Measurements from ENCODE around the gene ZNF679.
"Not testable (repeated sequence)": the region's sequence is repeated elsewhere in the genome, so short reads cannot be mapped to it uniquely, and the experiment has no call there.

Gene ZNF679

DNA sequence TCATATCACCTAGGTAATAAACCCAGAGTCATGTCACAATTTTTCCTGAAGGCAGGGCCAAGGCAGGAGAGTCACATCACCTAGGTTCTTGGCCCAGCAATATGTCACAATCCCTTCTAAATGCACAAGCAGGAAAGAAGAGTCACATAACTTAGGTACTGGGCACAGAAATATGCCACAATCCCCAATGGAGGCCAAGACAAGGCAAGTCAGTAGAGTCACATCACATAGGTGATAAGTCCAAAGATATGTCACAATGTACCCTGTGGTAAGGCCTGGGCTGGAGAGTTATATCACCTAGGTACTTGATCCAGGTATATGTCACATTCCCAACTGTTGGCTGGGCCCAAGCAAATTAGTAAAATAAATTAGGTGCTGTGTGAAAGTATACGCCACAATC lies at the start of gene ZNF679:
TSS of gene ZNF679 (plus strand) at position 301 of the 400 bp plus-strand sequence. CDS start 20,644 bp downstream, outside the sequence.
- H3K4me1 Mint-ChIP-seq; H3K4me3 Mint-ChIP-seq; H3K27me3 Mint-ChIP-seq; H3K36me3 Mint-ChIP-seq; ATAC-seq (replicated peaks); DNase-seq; H3K27ac Mint-ChIP-seq: not testable (repeated sequence)
- H3K9me3 Mint-ChIP-seq, result peaks cover 25 to 28% of the 10 kb centered on the region in 2 donors

DNA sequence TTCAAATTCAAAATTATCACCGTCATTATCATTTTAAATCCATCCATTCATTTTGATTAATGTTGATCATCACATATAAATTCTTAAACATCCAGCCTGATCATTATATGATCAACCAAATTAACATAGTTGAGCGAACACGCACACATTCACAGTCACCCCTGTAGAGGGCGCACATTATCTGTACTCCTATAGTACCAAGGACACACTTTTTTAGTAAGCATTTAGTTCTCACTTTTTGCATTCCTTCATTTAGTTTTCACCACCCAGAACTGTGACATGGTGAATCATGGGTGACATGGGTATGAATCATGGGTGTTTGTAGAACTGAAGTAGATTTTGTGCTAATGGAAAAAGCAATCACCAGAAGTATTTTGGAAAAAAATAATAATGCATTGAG lies 47.3 kb upstream of the ZNF679 start:
- ATAC-seq (replicated peaks), result no peak
- H3K27me3 Mint-ChIP-seq, result peaks cover 8 to 23% of the 10 kb centered on the region in 2 donors

DNA sequence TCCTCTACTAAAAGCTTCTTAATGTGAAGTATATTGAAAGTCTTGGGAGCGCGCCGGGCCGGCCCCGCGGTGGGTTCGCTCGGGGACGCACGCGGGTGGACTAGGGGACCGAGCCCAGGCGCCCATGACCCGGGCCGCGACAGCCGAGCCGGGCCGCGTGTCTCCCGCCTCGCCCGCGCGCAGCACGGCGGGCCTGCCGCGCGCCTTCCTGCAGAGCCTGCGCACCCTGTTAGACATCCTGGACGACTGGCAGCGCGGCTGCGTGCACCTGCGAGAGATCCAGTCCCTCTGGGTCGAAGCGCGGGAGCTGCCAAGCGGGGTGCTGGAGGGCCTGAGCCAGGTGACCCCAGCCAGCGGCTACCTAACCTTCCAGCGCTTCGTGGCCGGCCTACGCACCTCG lies 46.7 kb upstream of the ZNF679 start:
- Mint-ChIP-seq H3K36me3 (peaks cover 0 to 3% of the 10 kb centered on the region in 2 donors), H3K27ac (no peak overlapping the region)

More for the DNA sequence above, 47.3 kb upstream of the ZNF679 start:
- Mint-ChIP-seq H3K9me3 (peaks cover 7 to 17% of the 10 kb centered on the region in 2 donors), H3K4me3 (no peak overlapping the region), H3K27ac (no peak overlapping the region), H3K36me3 (peaks cover 0 to 3% of the 10 kb centered on the region in 2 donors), H3K4me1 (no peaks in the 10 kb centered on the region)
- DNase-seq, result no peak

DNA sequence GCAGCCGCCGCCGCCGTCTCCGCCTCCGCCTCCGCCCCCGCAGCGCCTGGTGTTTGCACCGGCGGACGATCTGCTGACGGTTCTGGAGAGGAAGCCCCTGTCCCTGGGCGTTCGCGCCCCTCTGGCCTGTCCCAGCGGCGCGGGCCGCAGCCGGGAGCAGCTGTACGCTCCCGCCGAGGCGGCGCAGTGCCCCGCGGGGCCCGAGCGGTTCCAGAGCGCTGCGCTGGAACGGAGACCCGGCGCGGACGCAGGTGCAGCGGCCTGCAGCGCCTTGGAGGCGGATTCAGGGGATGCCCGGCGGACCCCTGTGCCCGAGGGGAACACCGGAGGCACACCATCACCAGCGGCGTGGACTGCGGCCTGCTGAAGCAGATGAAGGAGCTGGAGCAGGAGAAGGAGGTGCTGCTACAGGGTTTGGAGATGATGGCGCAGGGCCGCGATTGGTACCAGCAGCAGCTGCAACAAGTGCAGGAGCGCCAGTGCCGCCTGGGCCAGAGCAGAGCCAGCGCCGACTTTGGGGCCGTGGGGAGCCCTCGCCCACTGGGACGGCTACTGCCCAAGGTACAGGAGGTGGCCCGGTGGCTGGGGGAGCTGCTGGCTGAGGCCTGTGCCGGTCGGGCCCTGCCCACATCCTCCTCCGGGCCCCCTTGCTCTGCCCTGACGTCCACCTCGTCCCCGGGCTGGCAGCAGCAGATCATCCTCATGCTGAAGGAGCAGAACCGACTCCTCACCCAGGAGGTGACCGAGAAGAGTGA lies 46.1 kb upstream of the ZNF679 start:
- Mint-ChIP-seq H3K27me3 (peaks cover 8 to 23% of the 10 kb centered on the region in 2 donors), H3K4me1 (no peaks in the 10 kb centered on the region), H3K4me3 (no peak overlapping the region), H3K9me3 (peaks cover 12 to 19% of the 10 kb centered on the region in 2 donors), H3K36me3 (peaks cover 0 to 3% of the 10 kb centered on the region in 2 donors), H3K27ac (no peak overlapping the region)
- ATAC-seq (replicated peaks) (no peak), DNase-seq (no peak)

More for the DNA sequence above, 46.7 kb upstream of the ZNF679 start:
- Mint-ChIP-seq H3K27me3 (peaks cover 8 to 23% of the 10 kb centered on the region in 2 donors), H3K9me3 (peaks cover 12 to 17% of the 10 kb centered on the region in 2 donors), H3K4me3 (no peak overlapping the region), H3K4me1 (no peaks in the 10 kb centered on the region)
- no peak for DNase-seq
- ATAC-seq (replicated peaks), result no peak

DNA sequence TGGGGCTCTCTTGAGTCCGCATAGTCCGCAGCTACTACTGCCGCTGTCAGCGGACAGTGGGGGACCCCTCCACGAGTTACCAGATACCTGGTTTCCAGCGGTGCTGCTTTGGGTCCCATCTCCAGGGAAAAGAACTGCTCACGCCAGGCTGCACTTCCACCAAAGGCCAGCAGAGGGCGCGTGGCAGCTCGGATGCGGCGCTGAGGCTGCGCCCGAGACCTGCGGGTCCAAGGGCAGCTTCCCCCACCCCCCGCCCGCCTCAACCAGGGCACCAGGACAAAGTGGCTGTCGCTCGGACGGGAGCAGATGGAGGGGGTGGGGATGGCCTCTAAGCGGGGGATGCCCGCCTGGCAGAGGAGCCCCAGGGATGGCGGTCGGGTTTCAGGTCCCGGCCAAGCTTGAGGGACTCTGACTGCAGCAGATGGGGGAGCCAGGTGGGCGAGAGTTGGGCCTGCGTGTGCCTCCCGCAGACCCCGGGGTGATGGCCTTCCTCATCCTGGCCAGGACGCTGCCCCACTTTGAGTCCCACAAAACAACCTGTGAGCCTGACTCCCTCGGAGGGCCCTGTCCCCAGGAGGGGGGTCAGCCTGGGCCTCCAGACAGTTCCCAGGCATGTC lies 45.0 kb upstream of the ZNF679 start:
- ATAC-seq (replicated peaks), result peak in 1 of 2 donors; percentile 44
- Mint-ChIP-seq H3K4me3 (peak overlapping the region in 1 of 2 donors; percentile 52), H3K36me3 (peaks cover 0 to 3% of the 10 kb centered on the region in 2 donors), H3K4me1 (no peaks in the 10 kb centered on the region), H3K27ac (no peak overlapping the region), H3K27me3 (peaks cover 8 to 23% of the 10 kb centered on the region in 2 donors), H3K9me3 (peaks cover 16 to 23% of the 10 kb centered on the region in 2 donors)
- DNase-seq, result no peak

DNA sequence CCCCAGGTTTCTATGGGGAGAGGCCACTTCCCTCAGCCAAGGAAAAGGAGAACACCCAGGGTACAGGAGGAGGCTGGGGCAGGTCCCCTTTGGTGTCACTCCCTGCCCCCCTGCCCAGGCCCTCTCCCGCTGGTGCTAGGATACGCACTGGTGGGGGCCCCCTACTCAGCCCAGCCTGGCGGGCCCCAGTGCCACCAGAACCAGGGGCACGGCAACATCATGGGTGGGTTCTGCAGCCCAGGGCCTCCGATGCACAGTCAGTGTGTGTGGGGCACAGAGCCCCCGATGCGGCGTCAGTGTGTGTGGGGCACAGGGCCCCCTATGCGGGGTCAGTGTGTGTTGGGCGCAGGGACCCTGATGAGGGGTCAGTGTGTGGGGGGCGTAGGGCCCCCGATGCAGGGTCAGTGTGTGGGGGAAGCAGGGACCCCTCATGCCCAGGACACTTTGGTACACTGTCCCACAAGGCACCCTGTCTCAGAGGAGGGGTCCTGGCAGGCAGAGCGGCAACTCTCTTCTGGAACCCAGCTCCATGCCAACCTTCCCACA lies 44.4 kb upstream of the ZNF679 start:
- H3K4me3 Mint-ChIP-seq, result no peak overlapping the region
- H3K36me3 Mint-ChIP-seq, result peaks cover 0 to 3% of the 10 kb centered on the region in 2 donors
- H3K4me1 Mint-ChIP-seq, result no peaks in the 10 kb centered on the region
- DNase-seq, result no peak
- no peak overlapping the region for H3K27ac Mint-ChIP-seq
- peaks cover 17 to 24% of the 10 kb centered on the region in 2 donors for H3K9me3 Mint-ChIP-seq
- H3K27me3 Mint-ChIP-seq, result peaks cover 8 to 23% of the 10 kb centered on the region in 2 donors
- no peak for ATAC-seq (replicated peaks)

DNA sequence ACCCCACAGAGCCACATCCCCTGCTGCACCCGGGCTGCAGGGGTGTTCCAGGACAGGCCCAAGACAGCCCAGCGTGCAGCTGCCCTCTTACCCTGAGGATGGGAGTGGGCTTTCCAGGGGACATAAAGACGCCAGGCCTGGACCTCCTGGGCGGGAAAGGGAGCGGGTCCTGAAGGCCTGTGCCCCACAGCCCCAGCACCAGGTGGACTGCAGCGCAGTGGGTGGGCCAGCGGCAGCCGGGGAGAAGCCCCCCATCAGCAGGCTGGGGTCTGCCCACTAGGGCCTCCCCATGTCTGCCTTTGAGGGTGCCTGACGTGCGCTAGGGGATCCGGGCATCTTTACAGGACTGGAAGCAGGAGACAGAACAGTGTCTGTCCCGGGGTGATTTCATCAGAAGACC lies 43.9 kb upstream of the ZNF679 start:
- ATAC-seq (replicated peaks), result no peak
- H3K27me3 Mint-ChIP-seq, result peaks cover 8 to 23% of the 10 kb centered on the region in 2 donors
- H3K4me3 Mint-ChIP-seq, result no peak overlapping the region
- H3K4me1 Mint-ChIP-seq, result no peaks in the 10 kb centered on the region
- peaks cover 22 to 26% of the 10 kb centered on the region in 2 donors for H3K9me3 Mint-ChIP-seq
- no peak for DNase-seq
- no peak overlapping the region for H3K27ac Mint-ChIP-seq
- H3K36me3 Mint-ChIP-seq, result peaks cover 0 to 3% of the 10 kb centered on the region in 2 donors

DNA sequence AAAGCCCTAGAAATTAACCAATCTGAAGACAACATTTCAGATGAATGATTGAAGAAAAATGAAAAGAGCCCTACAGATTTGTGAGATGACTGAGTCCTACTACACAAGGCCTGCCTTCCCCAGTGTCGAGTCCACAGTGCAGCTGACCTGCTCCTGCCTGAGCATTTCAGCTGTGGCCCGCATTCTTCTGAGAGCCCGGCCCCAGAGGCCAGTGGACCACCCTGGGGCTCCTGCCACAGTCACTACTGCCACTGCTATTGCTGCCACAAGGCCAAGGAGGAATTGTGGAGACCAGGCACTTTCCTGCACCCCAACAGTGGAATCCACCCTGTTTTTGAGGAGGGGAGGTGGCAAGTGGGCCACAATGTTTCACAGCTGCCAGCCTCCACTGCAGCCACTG lies 40.9 kb upstream of the ZNF679 start:
- H3K36me3 Mint-ChIP-seq, result no peaks in the 10 kb centered on the region
- peaks cover 16 to 19% of the 10 kb centered on the region in 2 donors for H3K9me3 Mint-ChIP-seq
- peaks cover 0 to 8% of the 10 kb centered on the region in 2 donors for H3K27me3 Mint-ChIP-seq
- no peak for DNase-seq
- H3K4me1 Mint-ChIP-seq, result no peaks in the 10 kb centered on the region
- no peak overlapping the region for H3K4me3 Mint-ChIP-seq
- no peak for ATAC-seq (replicated peaks)
- no peak overlapping the region for H3K27ac Mint-ChIP-seq

DNA sequence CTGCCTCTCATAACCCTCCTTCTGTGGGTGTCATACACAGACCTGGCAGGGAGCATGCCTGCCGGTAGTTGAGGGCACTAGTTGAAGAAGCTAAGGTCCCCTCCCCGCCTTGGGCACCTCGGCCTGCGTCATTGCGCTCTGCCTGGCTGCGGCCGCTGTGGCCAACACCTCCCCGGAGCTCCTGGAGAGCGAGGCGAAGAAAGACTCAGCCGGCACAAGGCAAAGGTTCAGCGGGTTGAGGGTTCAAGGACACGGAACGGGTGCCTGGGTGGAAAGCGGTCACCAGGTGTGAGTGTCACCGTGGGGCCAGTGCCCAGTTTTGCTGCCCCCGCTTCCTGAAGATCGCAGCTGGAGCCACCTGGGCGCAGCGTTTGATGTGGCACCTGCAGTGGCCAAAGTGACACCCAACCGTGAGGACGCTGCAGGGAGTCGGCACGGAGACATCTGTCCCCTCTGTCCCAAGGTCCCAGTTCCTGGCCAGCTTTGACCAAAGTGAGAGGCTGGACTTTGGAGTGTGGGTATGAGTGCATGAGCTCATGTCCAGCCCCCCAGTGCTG lies 36.0 kb upstream of the ZNF679 start:
- H3K36me3 Mint-ChIP-seq, result no peaks in the 10 kb centered on the region
- H3K9me3 Mint-ChIP-seq, result peaks cover 9 to 18% of the 10 kb centered on the region in 2 donors
- no peaks in the 10 kb centered on the region for H3K27me3 Mint-ChIP-seq
- H3K4me1 Mint-ChIP-seq, result no peaks in the 10 kb centered on the region
- no peak overlapping the region for H3K27ac Mint-ChIP-seq
- DNase-seq (no peak), ATAC-seq (replicated peaks) (no peak)
- no peak overlapping the region for H3K4me3 Mint-ChIP-seq

DNA sequence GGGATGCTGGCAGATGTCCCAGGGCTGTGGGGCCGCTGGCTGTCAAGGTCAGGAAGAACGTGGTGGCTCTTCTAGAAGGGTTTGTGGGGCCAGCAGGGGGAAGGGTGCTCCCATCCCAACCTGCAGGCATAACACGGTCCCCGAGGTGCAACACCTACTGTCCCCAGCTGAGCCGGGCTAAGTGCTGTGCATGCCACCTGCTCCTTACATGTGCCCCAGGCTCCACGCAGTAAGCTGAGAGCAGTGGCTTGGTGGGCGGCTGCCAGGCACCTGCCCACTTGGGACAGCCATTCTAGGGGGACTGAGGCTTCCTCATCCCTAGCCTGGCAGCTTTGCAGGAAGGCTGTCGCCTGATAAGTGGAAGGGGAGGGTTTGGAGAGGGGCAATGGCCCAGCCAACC lies 35.5 kb upstream of the ZNF679 start:
- Mint-ChIP-seq H3K27me3 (no peaks in the 10 kb centered on the region), H3K4me3 (no peak overlapping the region), H3K27ac (no peak overlapping the region), H3K4me1 (no peaks in the 10 kb centered on the region), H3K36me3 (no peaks in the 10 kb centered on the region), H3K9me3 (peaks cover 9 to 18% of the 10 kb centered on the region in 2 donors)
- ATAC-seq (replicated peaks) (no peak), DNase-seq (no peak)

DNA sequence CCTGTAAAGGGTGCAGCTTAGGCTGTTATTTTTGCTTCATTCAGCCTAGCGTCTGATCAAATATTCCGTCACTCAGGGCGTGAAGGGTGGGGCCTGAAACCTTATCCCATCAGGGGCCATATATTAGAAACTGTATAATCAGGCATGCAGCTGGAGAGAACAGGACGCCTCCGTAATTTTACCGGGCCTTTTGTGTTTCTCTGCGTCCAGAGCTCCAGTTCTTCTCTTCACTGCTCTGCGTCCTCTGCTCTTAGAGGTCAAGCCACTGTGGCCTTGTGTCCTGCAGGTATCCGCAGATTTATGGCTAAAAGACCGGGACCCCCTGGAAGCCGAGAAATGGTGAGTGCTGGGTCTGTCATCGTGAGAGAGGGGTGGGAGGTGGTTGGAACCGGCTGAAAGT lies 21.4 kb upstream of the ZNF679 start, which contains the start of gene ZNF735:
TSS of gene ZNF735 (plus strand) at position 301 of the 400 bp plus-strand sequence. CDS start at position 301, 0 bp downstream.
- Mint-ChIP-seq H3K4me1 (no peaks in the 10 kb centered on the region), H3K4me3 (no peak within 1 kb of the TSS), H3K9me3 (peaks cover 10 to 16% of the 10 kb centered on the region in 2 donors), H3K27me3 (no peaks in the 10 kb centered on the region), H3K36me3 (no peaks in the 10 kb centered on the region), H3K27ac (no peak within 1 kb of the TSS)
- ATAC-seq (replicated peaks), result no peak
- no peak for DNase-seq

DNA sequence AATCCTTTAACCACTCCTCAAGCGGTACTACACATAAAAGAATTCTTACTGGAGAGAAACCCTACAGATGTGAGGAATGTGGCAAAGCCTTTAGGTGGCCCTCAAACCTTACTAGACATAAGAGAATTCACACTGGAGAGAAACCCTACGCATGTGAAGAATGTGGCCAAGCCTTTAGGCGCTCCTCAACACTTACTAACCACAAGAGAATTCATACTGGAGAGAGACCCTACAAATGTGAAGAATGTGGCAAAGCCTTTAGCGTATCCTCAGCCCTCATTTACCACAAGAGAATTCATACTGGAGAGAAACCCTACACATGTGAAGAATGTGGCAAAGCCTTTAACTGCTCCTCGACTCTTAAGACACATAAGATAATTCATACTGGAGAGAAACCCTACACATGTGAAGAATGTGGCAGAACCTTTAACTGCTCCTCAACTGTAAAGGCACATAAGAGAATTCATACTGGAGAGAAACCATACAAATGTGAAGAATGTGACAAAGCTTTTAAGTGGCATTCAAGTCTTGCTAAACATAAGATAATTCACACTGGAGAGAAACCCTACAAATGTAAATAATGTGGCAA lies 8.5 kb upstream of the ZNF679 start:
- not testable (repeated sequence) for ATAC-seq (replicated peaks); H3K27me3 Mint-ChIP-seq; H3K4me3 Mint-ChIP-seq; H3K4me1 Mint-ChIP-seq; H3K36me3 Mint-ChIP-seq; H3K27ac Mint-ChIP-seq; DNase-seq
- peaks cover 30 to 36% of the 10 kb centered on the region in 2 donors for H3K9me3 Mint-ChIP-seq

DNA sequence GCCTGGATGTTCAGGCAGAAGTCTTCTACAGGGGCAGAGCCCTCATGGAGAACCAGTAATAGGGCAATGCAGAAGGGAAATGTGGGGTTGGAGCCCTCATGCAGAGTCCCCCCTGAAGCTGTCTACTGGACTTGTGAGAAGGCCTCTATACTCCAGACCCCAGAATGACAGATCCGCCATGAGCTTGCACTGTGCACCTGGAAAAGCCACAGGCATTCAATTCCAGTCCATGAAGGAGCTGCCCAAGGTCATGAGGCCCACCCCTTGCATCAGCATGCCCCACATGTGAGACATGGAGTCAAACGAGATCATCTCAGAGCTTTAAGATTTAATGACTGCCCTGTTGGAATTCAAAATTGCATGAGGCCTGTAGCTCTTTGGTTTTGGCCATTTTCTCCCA lies 4.9 kb upstream of the ZNF679 start:
- H3K9me3 Mint-ChIP-seq, result peaks cover 39 to 42% of the 10 kb centered on the region in 2 donors

DNA sequence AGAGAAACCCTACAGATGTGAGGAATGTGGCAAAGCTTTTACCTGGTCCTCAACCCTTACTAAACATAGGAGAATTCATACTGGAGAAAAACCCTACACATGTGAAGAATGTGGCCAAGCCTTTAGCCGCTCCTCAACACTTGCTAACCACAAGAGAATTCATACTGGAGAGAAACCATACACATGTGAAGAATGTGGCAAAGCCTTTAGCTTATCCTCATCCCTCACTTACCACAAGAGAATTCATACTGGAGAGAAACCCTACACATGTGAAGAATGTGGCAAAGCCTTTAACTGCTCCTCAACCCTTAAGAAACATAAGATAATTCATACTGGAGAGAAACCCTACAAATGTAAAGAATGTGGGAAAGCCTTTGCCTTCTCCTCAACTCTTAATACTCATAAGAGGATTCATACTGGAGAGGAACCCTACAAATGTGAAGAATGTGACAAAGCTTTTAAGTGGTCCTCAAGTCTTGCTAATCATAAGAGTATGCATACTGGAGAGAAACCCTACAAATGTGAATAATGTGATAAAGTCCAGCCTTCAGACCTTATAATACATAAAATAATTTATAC lies 38.2 kb downstream of the ZNF679 start:
- H3K27me3 Mint-ChIP-seq, result no peaks in the 10 kb centered on the region
- H3K36me3 Mint-ChIP-seq, result peaks cover 0 to 3% of the 10 kb centered on the region in 2 donors
- no peak for DNase-seq
- H3K27ac Mint-ChIP-seq, result no peak overlapping the region
- no peak overlapping the region for H3K4me3 Mint-ChIP-seq
- H3K9me3 Mint-ChIP-seq, result peaks cover 21 to 24% of the 10 kb centered on the region in 2 donors
- H3K4me1 Mint-ChIP-seq, result no peaks in the 10 kb centered on the region
- no peak for ATAC-seq (replicated peaks)

More for the DNA sequence above, 4.9 kb upstream of the ZNF679 start:
- Mint-ChIP-seq H3K36me3 (peaks cover 2 to 4% of the 10 kb centered on the region in 2 donors), H3K27ac (no peak overlapping the region), H3K4me3 (no peak overlapping the region), H3K27me3 (no peaks in the 10 kb centered on the region), H3K4me1 (no peaks in the 10 kb centered on the region)
- ATAC-seq (replicated peaks), result no peak
- DNase-seq, result no peak

Measured in stimulated activated naive B cell treated with anti-CD40 and anti-IgM and Interleukin-4, amounts not matched to agents 10 μg/mL and 1 μg/mL and 100 μg/mL, for 72 hours (primary cell).